BE2C (cell line): ENCODE measurements around the gene CD248.
"Not testable (repeated sequence)": the region's sequence is repeated elsewhere in the genome, so short reads cannot be mapped to it uniquely, and the experiment has no call there.

Source experiments
- DNase-seq: peaks from one replicate; pipeline ENCODE4 v3.0.0-alpha.2; 2020
- H3K27me3 ChIP-seq: fragments of 250-450 bp; sonication (Bioruptor Pico); 2 replicates; pipeline ENCODE4 v1.5.1; 2020; ENCODE audit warnings: mild to moderate bottlenecking
- H3K36me3 ChIP-seq: fragments of 250-450 bp; sonication (Bioruptor Pico); 2 replicates; pipeline ENCODE4 v1.5.1; 2020; ENCODE audit warnings: mild to moderate bottlenecking
- H3K4me1 ChIP-seq: fragments of 250-450 bp; sonication (Bioruptor Pico); 2 replicates; pipeline ENCODE4 v1.5.1; 2020
- H3K4me3 ChIP-seq: 2 replicates; pipeline ENCODE4 v1.5.1; 2011; ENCODE audit warnings: low read depth, low read length
- H3K9me3 ChIP-seq: fragments of 250-450 bp; sonication (Bioruptor Pico); 2 replicates; pipeline ENCODE4 v1.5.1; 2020
- TF ChIP-seq, protein P1 (sequence below): IDR thresholded peaks from 2 replicates; pipeline ENCODE4 v1.5.1; 2012; ENCODE audit warnings: mild to moderate bottlenecking, low read depth, low read length

CD248 gene

DNA sequence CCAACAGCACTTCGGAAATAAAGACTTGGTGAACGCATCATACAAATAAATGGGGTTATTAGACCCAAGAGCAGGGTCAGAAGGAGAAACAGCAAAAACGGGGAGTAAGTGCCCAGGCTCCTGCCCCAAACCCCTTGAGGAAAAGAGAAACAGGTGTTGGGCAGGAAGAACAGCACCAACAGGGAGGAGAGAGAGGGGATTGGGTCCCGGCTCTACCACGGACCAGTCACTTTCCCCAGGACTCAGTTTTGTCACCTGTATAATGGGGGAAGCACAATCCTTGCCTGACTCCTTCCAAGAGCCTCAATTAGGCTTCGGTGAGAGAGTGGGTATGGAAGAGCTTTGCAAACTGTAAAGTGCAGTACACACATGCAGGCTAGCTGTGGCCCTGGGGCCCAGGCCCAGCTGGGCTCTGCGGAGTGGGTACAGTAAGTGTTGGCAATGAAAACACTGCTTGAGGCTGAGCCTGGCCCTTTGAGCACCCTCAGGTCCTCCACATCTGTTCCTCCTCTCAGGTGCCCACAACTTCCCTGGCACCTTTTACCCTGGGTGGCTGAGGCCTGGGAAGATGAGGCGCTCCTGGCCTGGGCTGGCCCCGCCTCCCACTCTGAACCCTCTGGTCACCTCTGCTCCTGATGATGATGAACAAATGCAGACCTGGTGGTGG is 45.8 kb upstream of the CD248 start:
- H3K4me1 ChIP-seq: no peaks in the 10 kb centered on the region
- H3K27me3 ChIP-seq: no peaks in the 10 kb centered on the region
- peaks cover 12% of the 10 kb centered on the region for H3K36me3 ChIP-seq
- H3K9me3 ChIP-seq: no peaks in the 10 kb centered on the region
- no peak overlapping the region for H3K4me3 ChIP-seq
- TF ChIP-seq, protein P1, sequence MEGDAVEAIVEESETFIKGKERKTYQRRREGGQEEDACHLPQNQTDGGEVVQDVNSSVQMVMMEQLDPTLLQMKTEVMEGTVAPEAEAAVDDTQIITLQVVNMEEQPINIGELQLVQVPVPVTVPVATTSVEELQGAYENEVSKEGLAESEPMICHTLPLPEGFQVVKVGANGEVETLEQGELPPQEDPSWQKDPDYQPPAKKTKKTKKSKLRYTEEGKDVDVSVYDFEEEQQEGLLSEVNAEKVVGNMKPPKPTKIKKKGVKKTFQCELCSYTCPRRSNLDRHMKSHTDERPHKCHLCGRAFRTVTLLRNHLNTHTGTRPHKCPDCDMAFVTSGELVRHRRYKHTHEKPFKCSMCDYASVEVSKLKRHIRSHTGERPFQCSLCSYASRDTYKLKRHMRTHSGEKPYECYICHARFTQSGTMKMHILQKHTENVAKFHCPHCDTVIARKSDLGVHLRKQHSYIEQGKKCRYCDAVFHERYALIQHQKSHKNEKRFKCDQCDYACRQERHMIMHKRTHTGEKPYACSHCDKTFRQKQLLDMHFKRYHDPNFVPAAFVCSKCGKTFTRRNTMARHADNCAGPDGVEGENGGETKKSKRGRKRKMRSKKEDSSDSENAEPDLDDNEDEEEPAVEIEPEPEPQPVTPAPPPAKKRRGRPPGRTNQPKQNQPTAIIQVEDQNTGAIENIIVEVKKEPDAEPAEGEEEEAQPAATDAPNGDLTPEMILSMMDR: no peak
- DNase-seq: no peak

DNA sequence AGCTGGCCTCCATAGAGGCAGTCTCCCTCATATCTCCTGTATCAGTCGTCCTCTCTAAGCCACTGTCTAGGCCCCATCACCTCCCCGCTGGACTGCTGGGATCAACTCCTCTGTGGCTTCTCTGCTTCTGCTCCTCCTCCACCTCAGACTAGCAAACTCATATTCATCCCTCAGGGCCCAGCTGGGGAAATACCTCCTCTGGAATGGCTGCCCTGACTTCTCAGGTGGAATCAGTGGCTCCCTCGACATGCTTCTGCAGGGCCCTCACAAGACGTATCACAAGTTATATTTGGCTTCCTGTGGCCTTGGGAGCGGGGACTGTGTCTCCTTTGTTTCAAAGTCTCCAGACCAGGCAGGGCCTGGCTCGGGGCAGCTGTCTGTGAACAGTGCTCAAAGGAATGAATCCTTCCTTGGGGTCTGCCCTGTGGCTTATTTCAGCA is 44.7 kb upstream of the CD248 start:
- H3K4me1 ChIP-seq: no peaks in the 10 kb centered on the region
- TF ChIP-seq, protein P1: no peak
- no peaks in the 10 kb centered on the region for H3K27me3 ChIP-seq
- no peak for DNase-seq
- no peak overlapping the region for H3K4me3 ChIP-seq
- no peaks in the 10 kb centered on the region for H3K9me3 ChIP-seq
- H3K36me3 ChIP-seq: peaks cover 7% of the 10 kb centered on the region

DNA sequence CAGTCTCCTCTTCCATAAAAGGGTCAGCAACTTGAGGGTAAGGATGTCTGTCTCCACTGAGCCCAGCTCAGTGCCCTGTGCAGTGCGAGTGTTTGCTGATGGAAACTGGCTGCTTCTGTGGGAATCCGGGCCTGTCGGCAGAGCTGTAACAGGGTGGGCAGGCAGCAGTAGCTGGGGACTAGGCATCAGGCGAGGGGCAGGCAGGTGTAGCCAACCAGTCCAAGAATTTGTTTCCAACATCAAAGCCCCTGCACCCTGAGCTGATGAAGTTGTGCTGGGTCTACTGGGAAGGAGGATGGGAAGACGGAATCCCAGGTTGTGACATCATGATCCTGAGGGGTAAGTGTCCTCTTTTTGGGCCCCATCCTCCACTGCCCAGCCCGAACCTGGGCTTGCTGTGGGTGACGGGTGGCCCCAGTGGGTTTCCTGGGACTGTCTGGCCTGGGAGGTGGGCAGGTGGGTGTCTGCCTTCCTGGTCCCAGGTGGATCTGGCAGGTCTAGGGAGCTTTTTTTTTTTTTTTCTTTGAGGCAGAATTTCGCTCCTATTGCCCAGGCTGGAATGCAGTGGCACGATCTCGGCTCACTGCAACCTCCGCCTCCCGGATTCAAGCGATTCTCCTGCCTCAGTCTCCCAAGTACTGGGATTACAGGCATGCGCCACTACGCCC is 43.7 kb upstream of the CD248 start:
- Histone ChIP-seq H3K9me3 (no peaks in the 10 kb centered on the region), H3K4me3 (no peak overlapping the region), H3K36me3 (peaks cover 7% of the 10 kb centered on the region; the same call in 1 of the 2 replicates), H3K27me3 (no peaks in the 10 kb centered on the region), H3K4me1 (no peaks in the 10 kb centered on the region)
- no peak for DNase-seq
- TF ChIP-seq, protein P1: no peak

DNA sequence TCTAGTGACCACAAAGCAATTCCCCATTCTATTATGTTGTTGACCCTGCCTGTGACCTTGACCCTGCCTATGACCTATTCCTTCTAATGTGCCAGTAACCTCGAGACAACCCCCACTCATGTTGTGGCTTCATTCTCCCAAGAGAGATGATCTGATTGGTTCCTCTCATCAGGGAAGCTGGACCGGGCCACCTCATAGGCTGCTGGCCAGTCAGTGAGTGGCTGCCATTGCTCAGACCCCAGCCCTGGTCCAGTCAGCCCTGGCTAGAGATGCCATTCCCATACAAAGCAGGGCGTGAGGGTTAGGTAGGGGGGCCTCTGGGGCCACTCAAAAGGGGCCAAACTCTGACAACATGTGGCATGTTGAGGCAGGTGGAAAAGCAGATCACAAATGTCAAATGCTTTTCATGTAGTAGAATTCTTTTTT is 42.8 kb upstream of the CD248 start:
- no peak overlapping the region for H3K4me3 ChIP-seq
- H3K27me3 ChIP-seq: no peaks in the 10 kb centered on the region
- TF ChIP-seq, protein P1: no peak
- H3K36me3 ChIP-seq: peaks cover 7% of the 10 kb centered on the region; the same call in 1 of the 2 replicates
- DNase-seq: no peak
- H3K9me3 ChIP-seq: no peaks in the 10 kb centered on the region
- H3K4me1 ChIP-seq: no peaks in the 10 kb centered on the region

GRCh38 chr11:66350560-66351235 is 33.9 kb upstream of the CD248 start:
- not testable (repeated sequence) for H3K36me3 ChIP-seq, DNase-seq, H3K4me3 ChIP-seq, H3K27me3 ChIP-seq, H3K4me1 ChIP-seq, H3K9me3 ChIP-seq

DNA sequence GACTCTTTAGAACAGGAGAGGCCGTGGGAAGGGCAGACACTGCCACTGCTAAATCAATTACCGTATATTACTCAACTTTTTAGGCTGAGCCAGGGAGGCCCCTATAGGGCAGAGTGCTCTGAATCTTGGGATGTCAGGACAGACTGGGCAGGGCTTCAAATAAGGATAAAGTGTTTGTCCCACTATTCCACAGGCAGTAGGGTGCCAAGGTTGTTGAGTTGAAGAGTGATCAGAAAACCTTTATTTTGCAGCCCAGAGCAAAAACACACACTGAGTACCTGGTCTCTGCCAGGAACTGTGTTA is 32.2 kb upstream of the CD248 start:
- TF ChIP-seq, protein P1: no peak
- DNase-seq: no peak
- Histone ChIP-seq H3K27me3 (no peaks in the 10 kb centered on the region), H3K9me3 (no peaks in the 10 kb centered on the region), H3K4me1 (no peaks in the 10 kb centered on the region; the same call in 1 of the 2 replicates), H3K4me3 (no peak overlapping the region), H3K36me3 (no peaks in the 10 kb centered on the region)
